GM06990 (cell line): Measurements from ENCODE around the gene DEK.

Source experiments
- DNase-seq: peaks from one replicate; pipeline ENCODE4 v3.0.0-alpha.2; 2011; ENCODE audit not compliant: insufficient read length; ENCODE audit errors: extremely low read depth
- H3K27me3 ChIP-seq: replicated peaks from 2 replicates; pipeline ENCODE4 v1.6.0; 2011; ENCODE audit warnings: low read length; ENCODE audit not compliant: control insufficient read depth, insufficient read depth
- H3K36me3 ChIP-seq: 2 replicates; pipeline ENCODE4 v1.5.1; 2011; ENCODE audit warnings: low read length; ENCODE audit not compliant: control insufficient read depth, insufficient read depth
- H3K4me3 ChIP-seq: replicated peaks from 2 replicates; pipeline ENCODE4 v1.5.1; 2011; ENCODE audit warnings: low read depth, mild to moderate bottlenecking, control low read depth, low read length
- CTCF ChIP-seq: IDR thresholded peaks from 2 replicates; pipeline ENCODE4 v1.5.1; 2011; ENCODE audit warnings: low read length, control low read depth, mild to moderate bottlenecking, inconsistent platforms; ENCODE audit not compliant: insufficient read depth, poor library complexity, severe bottlenecking

DEK gene

GRCh38 chr6:18302561-18303439 lies 38.5 kb upstream of the DEK start:
- no peak overlapping the region for H3K4me3 ChIP-seq
- TF ChIP-seq CTCF, result peak; percentile 26
- DNase-seq, result no peak
- no peaks in the 10 kb centered on the region for H3K27me3 ChIP-seq
- H3K36me3 ChIP-seq, result no peaks in the 10 kb centered on the region

GRCh38 chr6:18293076-18293904 lies 29.0 kb upstream of the DEK start:
- Histone ChIP-seq H3K36me3 (no peaks in the 10 kb centered on the region), H3K4me3 (no peak overlapping the region), H3K27me3 (peaks cover 1% of the 10 kb centered on the region; the same call in 1 of the 2 replicates)
- no peak for DNase-seq
- TF ChIP-seq CTCF, result no peak

GRCh38 chr6:18289283-18289682 lies 25.0 kb upstream of the DEK start:
- Histone ChIP-seq H3K27me3 (no peaks in the 10 kb centered on the region), H3K36me3 (no peaks in the 10 kb centered on the region), H3K4me3 (no peak overlapping the region)
- no peak for TF ChIP-seq CTCF
- no peak for DNase-seq

GRCh38 chr6:18284261-18284660 lies 19.9 kb upstream of the DEK start:
- DNase-seq, result no peak
- no peak for TF ChIP-seq CTCF
- H3K4me3 ChIP-seq, result no peak overlapping the region
- H3K36me3 ChIP-seq, result no peaks in the 10 kb centered on the region
- no peaks in the 10 kb centered on the region for H3K27me3 ChIP-seq

GRCh38 chr6:18281564-18281963 lies 17.2 kb upstream of the DEK start:
- Histone ChIP-seq H3K27me3 (peaks cover 2% of the 10 kb centered on the region; the same call in 1 of the 2 replicates), H3K36me3 (no peaks in the 10 kb centered on the region), H3K4me3 (no peak overlapping the region)
- no peak for DNase-seq
- TF ChIP-seq CTCF, result no peak
